ENCODE results near the gene WSCD1.

Gene WSCD1

DNA sequence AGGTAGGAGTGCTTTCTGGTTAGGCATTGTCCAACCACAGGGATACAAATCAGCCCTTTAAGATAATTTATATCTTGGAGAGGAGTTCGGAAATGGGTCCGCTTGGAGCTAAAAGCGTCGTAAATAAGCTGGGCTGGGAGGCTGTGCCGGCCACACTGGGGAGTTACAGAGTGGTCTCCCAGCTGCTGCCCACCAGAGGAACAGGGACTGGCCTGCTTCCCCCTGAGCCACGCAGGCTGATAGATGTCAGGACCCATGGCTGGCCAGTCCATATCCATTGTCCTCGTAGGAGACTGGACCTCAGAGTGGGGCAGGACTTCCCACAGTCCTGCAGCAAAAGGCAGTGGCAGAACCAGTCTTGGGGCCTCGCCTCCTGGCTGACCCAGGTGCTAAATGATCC lies 12.6 kb upstream of the WSCD1 start:
- TF ChIP-seq, protein P1, sequence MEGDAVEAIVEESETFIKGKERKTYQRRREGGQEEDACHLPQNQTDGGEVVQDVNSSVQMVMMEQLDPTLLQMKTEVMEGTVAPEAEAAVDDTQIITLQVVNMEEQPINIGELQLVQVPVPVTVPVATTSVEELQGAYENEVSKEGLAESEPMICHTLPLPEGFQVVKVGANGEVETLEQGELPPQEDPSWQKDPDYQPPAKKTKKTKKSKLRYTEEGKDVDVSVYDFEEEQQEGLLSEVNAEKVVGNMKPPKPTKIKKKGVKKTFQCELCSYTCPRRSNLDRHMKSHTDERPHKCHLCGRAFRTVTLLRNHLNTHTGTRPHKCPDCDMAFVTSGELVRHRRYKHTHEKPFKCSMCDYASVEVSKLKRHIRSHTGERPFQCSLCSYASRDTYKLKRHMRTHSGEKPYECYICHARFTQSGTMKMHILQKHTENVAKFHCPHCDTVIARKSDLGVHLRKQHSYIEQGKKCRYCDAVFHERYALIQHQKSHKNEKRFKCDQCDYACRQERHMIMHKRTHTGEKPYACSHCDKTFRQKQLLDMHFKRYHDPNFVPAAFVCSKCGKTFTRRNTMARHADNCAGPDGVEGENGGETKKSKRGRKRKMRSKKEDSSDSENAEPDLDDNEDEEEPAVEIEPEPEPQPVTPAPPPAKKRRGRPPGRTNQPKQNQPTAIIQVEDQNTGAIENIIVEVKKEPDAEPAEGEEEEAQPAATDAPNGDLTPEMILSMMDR (IDR thresholded peaks at IDR 0.05; ENCODE audit: low read depth, low read length) = no peak
- no peak for DNase-seq (ENCODE audit: extremely low read depth, low read depth)

DNA sequence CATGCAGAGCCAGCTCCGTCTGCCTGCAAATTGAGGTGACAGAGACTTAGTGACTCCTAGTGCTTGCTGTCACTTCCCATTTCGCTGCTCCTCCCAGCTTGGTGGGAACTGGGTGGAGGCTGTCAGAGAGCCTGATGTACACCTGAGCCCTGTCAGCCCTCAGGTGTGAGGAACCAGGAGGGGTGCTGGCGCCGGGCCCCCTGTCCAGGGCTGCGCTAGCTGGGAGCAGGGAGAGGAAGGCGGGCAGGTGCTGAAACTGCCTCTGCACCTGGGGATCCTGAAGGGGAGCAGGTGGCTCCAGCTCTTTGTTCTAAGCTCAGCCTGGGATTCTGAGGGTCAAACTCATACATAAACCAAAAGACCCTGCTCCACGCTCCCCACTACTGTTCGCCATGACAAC lies 10.8 kb upstream of the WSCD1 start:
- DNase-seq (ENCODE audit: extremely low read depth, low read depth) = no peak
- TF ChIP-seq, protein P1 (IDR thresholded peaks at IDR 0.05; ENCODE audit: low read depth, low read length) = no peak

GRCh38 chr17:6061290-6061689 lies 8.9 kb upstream of the WSCD1 start:
- peak; percentile 40 for DNase-seq (ENCODE audit: extremely low read depth, low read depth)
- TF ChIP-seq, protein P1 (IDR thresholded peaks at IDR 0.05; ENCODE audit: low read depth, low read length) = no peak

- TF ChIP-seq, protein P1 (IDR thresholded peaks at IDR 0.05; ENCODE audit: low read depth, low read length) = no peak
- no peak for DNase-seq (ENCODE audit: extremely low read depth, low read depth)
These were observed 5.3 kb upstream of the WSCD1 start for GRCh38 chr17:6064868-6065267.

- TF ChIP-seq, protein P1 (IDR thresholded peaks at IDR 0.05; ENCODE audit: low read depth, low read length) = no peak
- DNase-seq (ENCODE audit: extremely low read depth, low read depth) = no peak
These were observed 4.8 kb upstream of the WSCD1 start for GRCh38 chr17:6065351-6065750.

DNA sequence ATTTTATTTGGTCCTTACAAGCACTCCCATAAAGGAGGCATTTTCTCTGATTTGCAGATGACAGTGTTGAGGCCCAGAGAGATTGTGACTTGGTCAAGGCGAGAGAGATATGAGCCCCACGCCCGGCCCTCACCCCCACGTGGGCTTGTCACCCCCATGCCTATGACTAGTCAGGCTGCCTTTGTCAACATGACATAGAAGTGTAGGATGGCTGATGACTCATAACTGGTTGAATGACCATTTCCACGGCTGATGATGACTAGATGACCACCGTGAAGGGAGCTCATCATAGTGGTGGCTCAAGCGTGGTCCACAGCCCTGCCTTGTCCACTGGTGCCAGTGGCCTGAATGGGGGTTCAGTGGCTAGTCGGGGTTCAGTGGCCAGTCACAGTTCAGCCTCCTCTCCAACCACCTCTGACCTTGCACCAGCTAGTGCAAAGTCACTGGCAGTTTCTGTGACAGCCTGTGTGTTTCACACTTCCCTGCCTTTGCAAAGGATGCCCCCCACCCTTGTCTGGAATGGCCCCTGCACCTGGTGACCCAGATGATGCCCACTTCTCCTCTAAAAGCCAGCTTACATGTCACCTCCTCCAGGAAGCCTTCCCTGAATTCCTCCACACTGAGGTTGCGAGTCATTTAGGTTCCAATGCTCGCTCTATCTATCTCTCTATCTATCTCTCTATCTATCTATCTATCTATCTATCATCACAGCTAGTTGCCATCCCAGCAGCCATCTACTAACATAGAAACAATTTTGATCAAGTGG lies 3.8 kb upstream of the WSCD1 start:
- no peak for DNase-seq (ENCODE audit: extremely low read depth, low read depth)
- TF ChIP-seq, protein P1 (IDR thresholded peaks at IDR 0.05; ENCODE audit: low read depth, low read length) = no peak

DNA sequence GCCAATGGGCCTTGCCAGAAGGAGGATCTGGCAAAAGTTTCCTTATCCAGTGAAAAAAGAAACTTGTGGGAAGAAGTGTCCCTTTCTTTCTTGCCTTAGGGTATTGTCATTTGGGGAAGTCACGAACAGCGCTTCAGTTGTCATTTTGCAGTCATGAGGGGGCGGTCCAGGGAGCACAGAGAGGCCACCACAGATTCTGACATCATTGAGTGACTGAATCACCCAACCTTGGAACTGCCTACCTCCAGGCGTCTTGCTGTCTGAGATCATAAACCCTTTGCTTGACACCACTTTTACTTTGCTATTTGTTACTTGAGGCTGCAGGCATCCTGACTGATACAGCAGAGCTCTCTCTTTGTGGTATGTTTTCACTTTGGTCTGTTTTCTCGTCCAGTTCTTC lies 3.1 kb upstream of the WSCD1 start:
- no peak for DNase-seq (ENCODE audit: extremely low read depth, low read depth)
- TF ChIP-seq, protein P1 (IDR thresholded peaks at IDR 0.05; ENCODE audit: low read depth, low read length) = no peak
